GM18951 (cell line): ENCODE results near the gene CCDC157.

Experiments used
- POLR2A ChIP-seq: IDR thresholded peaks from 4 replicates; pipeline ENCODE4 v1.6.1; 2011; ENCODE audit warnings: mild to moderate bottlenecking; ENCODE audit not compliant: insufficient read length, insufficient read depth; ENCODE audit errors: extremely low read depth
- in situ Hi-C: fragments of 300-500 bp; cut with MboI; formaldehyde crosslinking; loops from one replicate; pipeline ENCODE4 v1.12.0; 2022; ENCODE audit warnings: low sequenced_read_pairs, mixed read lengths, inconsistent platforms; ENCODE audit not compliant: unreplicated experiment

CCDC157 gene

DNA sequence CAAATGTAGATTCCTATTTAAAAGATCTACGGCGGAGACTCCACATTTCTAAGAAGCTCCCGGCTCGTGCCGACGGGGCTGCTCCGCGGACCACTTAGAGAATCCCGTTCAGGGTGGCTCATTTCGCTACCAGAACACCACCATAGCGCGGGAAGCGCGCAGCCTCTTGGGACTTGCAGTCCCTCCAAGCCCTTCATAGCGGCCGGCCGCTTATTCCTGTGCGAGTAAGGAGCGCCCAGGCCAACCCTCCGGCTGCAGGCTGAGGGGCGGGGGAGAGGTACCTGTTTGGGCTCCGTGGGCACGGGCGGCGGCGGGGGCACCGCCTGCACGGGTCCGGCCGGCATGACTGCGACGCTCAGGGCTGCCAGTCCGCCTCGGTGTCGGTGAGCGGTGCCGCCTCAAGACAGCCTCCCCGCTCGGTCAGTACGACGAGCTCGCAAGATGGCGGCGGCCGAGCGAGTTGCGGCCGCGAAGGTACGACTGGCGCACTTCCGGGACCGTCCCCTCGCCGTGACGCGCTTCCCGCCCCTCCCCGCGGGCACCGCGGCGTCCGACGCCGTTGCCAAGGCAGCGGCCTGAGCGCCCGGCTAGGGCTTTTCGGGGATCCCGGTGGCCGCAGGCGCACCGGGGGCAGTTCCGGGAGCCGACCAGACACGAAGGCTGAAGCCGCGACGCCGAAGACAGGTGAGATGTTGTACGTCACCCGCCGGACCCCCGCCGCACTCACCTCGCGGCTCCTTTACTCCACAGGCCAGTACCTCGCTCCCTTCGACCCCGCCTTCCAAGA is at the start of gene CCDC157, which contains the start of gene SF3A1:
Gene CCDC157, plus strand, starts transcription at position 559 of the 787 bp plus-strand sequence. CDS start 8,994 bp downstream, outside the sequence.
Gene SF3A1, minus strand, starts transcription at position 446 of the 787 bp plus-strand sequence. Its CDS starts 102 bp downstream, at position 344.
- in situ Hi-C loops = no loop called here
- peak; percentile 96 for TF ChIP-seq POLR2A

DNA sequence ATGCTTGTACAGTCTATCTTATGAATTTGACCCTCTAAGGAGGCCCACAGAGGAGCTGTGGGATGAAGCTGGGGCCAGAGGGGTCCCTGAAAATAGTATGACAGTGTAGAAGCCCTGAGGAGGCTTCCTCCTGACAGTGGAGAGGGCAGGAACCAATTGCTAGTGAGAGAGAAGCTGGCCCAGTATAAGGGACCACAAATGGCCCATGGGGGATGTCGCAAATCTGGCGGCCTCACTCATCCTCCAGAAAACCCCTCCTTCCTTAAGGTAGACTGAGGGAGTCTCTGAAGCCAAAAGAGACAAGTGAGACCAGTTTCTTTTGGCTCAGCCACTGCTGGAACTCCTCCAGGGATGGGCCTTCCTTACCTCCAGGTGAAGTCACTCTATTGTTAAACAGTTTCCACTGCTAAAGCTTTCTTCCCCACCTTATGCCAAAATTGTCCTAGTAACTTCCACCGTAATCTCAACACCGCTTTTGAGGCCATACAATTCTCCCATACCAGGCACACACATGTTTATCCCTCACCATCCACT is 49.7 kb upstream of the CCDC157 start:
- in situ Hi-C loops = no loop called here
- no peak for TF ChIP-seq POLR2A

DNA sequence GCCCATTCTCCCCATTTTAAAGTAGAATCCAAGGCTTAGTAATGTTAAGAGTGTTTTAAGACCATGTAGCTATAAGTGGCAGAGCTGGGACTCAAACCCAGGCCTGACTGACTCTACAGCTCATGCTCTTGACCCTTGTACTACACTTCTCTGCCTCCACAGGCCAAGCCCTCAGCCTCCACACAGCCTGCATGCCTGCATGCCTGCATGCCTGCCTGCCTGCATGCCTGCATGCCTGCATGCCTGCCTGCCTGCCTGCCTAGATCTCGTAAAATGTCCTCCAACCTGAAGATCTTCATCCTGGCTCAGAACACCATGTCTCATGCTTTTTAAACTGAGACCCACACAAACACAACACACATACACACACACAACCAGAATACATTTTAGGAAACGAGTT is 48.7 kb upstream of the CCDC157 start:
- in situ Hi-C loops = no loop called here
- no peak for TF ChIP-seq POLR2A

DNA sequence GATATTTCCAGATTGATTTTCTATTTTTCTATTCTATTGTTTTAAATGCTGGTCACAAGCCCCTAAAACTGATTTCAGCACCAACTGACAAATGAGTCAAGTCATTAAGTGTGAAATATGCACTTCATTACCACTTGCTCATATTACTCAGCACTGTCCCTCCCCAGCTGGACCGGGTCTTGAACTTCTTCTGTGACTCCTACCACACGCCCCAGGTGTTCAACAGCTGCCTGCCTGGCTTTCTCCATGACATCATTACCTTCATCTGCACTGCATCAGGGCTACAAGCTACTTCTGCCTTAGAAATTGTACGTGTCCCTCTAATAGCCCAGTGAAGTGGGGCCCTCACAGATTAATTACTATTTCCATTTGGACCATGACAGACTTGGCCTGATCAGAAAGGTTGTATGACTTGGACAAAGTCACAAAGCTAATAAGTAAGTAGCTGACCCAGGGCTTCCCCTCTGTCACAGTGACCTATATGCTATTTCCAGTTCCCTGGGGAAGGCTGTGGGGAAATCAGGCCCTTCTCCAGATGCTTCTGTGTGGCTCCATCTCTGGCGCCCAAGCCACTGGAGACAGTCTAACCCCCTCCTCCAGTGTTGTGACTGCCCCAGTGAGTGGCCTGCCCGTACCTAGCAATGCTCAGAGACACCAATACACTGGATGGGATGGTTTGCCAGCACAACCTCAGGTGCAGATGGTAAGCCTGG is 48.1 kb upstream of the CCDC157 start:
- in situ Hi-C loops = no loop called here
- TF ChIP-seq POLR2A = no peak

DNA sequence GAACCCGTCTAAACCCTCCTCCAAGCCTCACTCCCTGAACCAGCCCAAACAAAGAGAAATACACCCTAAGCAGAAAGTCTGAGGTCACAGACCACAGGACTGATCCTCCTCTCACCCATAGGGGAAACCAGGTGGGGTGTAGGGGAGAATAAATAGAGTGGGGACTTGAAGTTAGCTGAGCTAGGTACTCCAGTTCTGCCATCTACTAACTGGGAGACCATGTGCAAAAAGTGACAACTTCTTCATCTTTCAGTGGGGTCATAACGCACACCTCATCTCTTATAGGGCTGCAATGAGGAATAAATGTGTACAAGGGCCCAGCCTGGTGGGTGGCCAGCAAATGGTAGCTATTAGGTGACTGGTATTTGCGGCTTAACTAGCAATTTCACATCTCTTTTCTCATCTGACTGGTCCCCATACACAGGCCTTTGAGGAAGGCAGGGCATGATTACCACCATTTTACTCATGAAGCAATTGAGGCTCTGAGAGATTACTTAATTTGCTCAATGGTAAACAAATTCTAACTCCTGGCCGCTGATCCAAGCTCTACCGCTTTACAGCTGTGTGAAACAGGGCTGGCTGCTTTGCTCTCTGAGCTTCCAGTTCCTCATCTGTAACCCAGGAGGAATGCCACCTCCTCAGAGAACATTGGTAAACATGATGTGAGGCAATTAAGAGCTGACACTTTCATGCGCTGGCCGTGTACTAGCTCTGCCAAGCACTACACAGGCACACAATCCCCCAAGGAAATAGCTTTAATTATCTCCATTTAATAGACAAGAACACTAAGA is 46.7 kb upstream of the CCDC157 start:
- TF ChIP-seq POLR2A = no peak
- in situ Hi-C loops = no loop called here

DNA sequence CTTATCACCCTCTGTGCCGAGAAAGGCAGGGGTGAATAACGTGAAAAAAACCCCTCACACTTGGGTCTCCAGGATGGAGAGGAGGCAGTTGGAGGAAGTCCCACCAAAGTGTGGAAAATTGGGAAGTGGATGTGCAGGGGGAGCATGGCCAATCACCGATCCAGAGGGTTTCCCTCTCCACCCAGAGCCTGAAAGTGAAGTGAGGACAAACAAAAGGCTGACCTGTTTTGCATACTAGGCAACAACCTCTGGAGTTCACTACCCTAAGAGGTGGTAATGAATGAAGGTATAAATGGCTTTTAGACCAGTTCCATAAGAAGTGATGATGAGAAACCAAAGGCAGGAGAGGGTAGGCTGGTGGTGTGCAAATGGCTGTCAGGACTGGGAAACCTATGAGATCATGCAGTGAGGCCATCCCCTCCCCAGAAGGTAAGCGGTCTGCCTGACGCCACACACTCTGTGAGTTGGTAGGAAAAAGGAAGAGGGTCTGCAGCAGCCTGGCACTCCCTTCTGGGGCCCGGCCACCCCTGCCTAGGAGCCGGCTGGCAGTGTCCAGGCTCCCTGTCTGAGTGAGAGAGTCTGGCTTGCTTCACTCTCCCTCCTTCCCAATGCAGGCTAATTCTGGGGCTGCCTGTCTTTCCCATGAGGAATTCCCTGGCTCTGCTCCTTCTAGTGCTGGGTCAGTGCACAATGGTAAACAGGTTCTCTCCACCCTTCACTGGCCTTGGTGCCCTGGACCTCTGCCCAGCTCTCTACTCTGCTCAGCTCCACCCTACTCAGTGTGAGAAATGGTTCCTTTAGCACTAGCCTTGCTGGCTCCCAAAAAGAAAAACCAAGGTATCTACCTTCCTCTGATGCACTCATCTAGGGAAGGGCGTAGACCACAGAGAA is 45.7 kb upstream of the CCDC157 start:
- no peak for TF ChIP-seq POLR2A

DNA sequence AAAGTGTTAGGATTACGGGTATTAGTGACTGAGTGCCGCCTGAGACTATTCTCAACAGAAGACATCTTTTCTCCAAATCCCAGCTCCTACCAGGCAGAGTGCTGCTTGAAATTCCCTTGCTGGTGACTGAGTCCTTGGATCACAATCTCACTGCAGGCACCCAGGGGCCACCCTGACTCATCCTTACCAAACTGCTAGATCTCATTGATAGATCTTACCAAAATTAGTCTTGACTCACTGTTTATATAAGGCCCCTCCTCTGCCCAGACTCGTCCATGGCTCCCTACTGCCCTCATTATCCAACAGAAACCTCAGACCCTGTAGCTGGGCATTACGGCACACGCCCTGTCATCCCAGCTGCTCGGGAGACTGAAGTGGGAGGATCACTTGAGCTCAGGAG is 44.8 kb upstream of the CCDC157 start:
- no peak for TF ChIP-seq POLR2A
- in situ Hi-C loops = no loop called here

More for the DNA sequence above, 45.7 kb upstream of the CCDC157 start:
- in situ Hi-C loops = no loop called here

DNA sequence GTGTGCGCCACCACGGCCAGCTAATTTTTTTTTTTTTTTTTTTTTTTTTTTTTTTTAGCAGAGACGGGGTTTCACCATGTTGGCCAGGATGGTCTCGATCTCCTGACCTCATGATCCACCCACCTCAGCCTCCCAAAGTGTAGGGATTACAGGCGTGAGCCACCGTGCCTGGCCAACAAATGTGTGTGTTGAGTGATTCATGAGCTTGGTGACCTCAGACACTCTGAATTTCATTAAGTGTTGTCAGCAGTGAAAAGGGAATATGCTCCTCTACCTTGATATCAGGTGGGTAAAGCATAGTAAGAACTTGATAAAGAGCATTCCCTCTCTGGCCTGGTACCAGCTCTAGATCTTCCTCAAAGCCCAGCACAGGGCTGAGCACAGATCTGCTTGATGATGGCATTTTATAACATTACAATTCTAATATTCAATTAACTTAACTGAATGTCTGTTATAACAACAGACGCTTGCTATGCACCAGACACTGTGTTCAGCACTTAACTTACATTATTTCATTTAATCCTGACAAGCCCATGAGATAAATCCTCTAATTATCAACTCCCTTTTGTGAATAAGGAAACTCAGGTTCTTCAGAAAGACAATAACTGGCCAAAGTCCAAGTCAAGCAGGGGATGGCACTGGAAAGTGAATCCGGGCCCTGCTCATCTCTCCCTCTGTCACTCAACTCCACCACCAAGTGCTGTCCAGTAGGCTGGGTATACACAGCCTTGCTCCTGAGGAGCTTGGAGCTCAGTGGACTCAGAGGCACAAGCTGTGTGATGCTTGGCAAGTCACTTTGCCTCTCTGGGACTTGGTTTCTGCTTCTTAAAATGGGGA is 43.1 kb upstream of the CCDC157 start:
- in situ Hi-C loops = no loop called here

DNA sequence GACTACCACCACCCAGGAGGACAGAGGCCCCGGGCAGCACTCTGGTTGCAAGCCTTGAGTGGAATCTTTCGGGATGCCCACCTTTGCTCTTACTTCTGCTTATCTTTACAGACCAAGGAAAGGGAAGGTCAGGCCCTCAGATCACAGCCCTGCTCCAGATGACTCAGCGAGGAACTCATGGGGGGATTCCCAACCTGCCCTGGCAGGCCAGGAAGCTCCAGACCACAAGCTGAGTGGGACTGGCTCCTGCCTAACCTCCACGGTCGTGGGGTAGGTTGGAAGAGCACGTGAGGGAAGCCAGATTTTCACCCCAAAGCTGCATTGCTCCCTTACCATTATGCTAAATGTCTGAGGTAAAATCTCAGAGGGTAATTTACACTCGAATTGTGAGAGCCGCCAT is 41.9 kb upstream of the CCDC157 start:
- in situ Hi-C loops = no loop called here
- TF ChIP-seq POLR2A = no peak

More for the DNA sequence above, 43.1 kb upstream of the CCDC157 start:
- TF ChIP-seq POLR2A = no peak

DNA sequence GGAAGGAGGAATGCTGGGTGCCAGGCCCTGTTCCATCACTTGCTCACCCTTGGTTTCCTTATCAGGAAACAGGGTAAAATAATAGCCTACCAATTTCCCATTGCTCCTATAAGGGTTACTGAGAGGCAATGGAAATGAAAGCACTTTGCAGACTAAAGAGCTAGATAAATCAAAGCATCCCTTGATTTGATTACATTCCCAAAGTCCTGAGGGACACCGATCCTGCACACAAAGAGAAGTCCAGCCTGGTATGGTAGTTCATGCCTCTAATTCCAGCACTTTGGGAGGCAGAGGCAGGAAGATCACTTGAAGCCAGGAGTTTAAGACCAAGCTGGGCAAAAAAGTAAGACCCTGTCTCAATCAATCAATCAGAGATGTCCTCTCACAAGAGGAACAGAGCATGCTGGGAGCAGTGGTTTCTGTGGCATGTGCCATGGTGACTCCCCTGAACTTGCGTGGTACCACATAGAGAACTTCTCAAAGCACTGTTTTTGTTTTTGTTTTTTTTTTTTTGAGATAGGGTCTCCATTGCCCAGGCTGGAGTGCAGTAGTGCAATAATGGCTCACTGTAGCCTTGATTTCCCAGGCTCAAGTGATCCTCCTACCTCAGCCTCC is 40.7 kb upstream of the CCDC157 start:
- no peak for TF ChIP-seq POLR2A
- in situ Hi-C loops = no loop called here

DNA sequence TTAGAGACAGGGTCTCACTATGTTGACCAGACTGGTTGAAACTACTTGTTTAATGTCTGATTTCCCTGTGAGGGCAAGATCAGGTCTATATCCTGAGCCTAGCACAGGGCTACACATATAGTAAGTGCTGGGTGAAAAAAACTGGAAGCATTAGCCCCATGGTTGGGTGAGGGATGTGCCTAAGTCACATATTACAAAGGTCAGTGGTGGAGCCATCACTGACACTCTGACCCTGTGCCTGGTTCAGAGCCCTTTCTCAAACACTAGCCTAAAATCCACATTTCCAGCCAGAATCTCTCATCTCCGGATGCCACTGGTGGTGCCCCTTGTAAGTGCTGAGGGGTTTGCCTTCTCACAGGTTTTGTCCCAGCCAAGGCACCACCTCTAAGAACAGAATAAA is 39.0 kb upstream of the CCDC157 start:
- TF ChIP-seq POLR2A = no peak
- in situ Hi-C loops = no loop called here
